Measurements from ENCODE around the gene YTHDC2.

GRCh38 chr5:113495422-113495841, 18.1 kb upstream of the YTHDC2 start:
- TF ChIP-seq CTCF (IDR thresholded peaks at IDR 0.05): no peak
- TF ChIP-seq POLR2A (IDR thresholded peaks at IDR 0.05): no peak
- TF ChIP-seq POLR2AphosphoS5 (IDR thresholded peaks at IDR 0.05): no peak
